ENCODE data around the gene CYB561D1. TPM values are rescaled to one million over a fixed set of nuclear protein-coding genes. Genes with fewer than 3 reads are reported as not detected.

The CYB561D1 gene
- total and polyA plus RNA-seq, 9 of the 15 experiments (the other 6 are each of a cell fraction or from before 2014, with no cell fraction given) = 0.71 to 7.2 (median 3.5) TPM

- TF ChIP-seq CHD7 (IDR thresholded peaks at IDR 0.05; ENCODE audit: low read depth, low read length) = no peak
- no peak for TF ChIP-seq EWSR1 (IDR thresholded peaks at IDR 0.05; ENCODE audit: borderline replicate concordance, low read depth, partially characterized antibody)
- no peak for TF ChIP-seq MED1 (CRISPR knock-in tag; IDR thresholded peaks at IDR 0.05; ENCODE audit: borderline replicate concordance)
- peak; percentile 87; the same call in 1 of the 2 replicates for TF ChIP-seq PHB (CRISPR knock-in tag; IDR thresholded peaks at IDR 0.05)
- peak; percentile 83; the same call in 1 of the 2 replicates for TF ChIP-seq ZNF511 (CRISPR knock-in tag; IDR thresholded peaks at IDR 0.05)
- TF ChIP-seq PREB (CRISPR knock-in tag; IDR thresholded peaks at IDR 0.05) = no peak
- peak; percentile 43; the same call in 1 of the 2 replicates for TF ChIP-seq SMARCE1 (IDR thresholded peaks at IDR 0.05)
- TF ChIP-seq BCOR (IDR thresholded peaks at IDR 0.05) = peak; percentile 16; the same call in 1 of the 2 replicates
- TF ChIP-seq MIER1 (IDR thresholded peaks at IDR 0.05; ENCODE audit: low read depth) = no peak
- TF ChIP-seq ZNF212 (CRISPR knock-in tag; IDR thresholded peaks at IDR 0.05) = no peak
- peak; percentile 23; the same call in 1 of the 2 replicates for TF ChIP-seq ESRRA (IDR thresholded peaks at IDR 0.05; ENCODE audit: borderline replicate concordance, low read depth)
- TF ChIP-seq TGIF2 (CRISPR knock-in tag; IDR thresholded peaks at IDR 0.05) = no peak; the same call in 1 of the 2 replicates
Measured at GRCh38 chr1:109548321-109549267, 54.7 kb downstream of the CYB561D1 start, which contains the start of gene GNAI3 (continued).

Measured in K562 (cell line).